ENCODE data around the gene GRIK2. TPM values are rescaled to one million over a fixed set of nuclear protein-coding genes. Genes with fewer than 3 reads are reported as not detected.

GRIK2 gene
- total RNA-seq, 1 donor from 2014 or later: 14.3 TPM

GRCh38 chr6:101537753-101538316, 144.3 kb downstream of the GRIK2 start:
- no peak for DNase-seq (ENCODE audit: low read depth)

- peak; percentile 45 for DNase-seq (ENCODE audit: low read depth)
Measured at GRCh38 chr6:101539510-101540245, 146.2 kb downstream of the GRIK2 start.

DNA sequence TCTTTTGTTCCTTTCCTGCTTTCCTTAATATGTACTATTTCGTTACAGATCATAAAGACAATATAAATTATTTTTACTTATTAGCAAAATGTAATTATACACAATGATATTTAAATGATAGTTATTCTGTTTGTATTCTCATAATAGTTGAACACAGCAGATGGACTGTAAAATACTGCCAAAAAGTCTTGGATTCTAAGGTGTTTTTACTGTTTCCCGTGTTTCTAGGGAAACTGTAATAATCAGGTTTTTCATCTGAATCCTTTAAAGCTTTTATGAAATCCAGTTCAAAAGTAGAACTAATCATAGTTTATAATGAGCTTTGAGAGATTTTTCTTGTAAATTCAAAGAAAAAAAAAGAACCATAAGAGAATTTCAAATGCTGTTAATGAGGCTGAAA, 148.4 kb downstream of the GRIK2 start:
- no peak for DNase-seq (ENCODE audit: low read depth)

DNA sequence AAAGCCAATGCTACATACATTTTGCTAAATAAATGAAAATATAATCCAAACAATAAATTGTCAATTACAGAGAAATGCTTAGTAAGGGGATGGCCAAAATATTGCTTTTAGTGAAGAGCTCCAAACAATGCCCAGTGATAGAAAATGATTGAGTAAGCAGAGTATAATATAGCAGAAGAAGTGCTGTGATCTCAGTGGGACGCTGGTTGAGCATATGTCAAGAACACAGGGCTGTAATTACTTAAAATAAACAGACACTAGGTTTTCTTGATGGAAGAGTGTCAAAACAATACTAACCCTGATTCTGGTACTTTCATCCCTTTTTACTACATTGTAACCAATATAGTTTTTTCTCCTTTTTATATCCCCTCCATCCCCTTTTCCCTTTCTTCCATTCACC, 150.3 kb downstream of the GRIK2 start:
- no peak for DNase-seq (ENCODE audit: low read depth)

- no peak for DNase-seq (ENCODE audit: low read depth)
Measured at GRCh38 chr6:101544286-101544685, 150.8 kb downstream of the GRIK2 start.

GRCh38 chr6:101545191-101545590, 151.7 kb downstream of the GRIK2 start:
- no peak for DNase-seq (ENCODE audit: low read depth)

GRCh38 chr6:101550451-101550850, 156.9 kb downstream of the GRIK2 start:
- DNase-seq (ENCODE audit: low read depth): no peak

- no peak for DNase-seq (ENCODE audit: low read depth)
Measured at GRCh38 chr6:101554231-101554630, 160.7 kb downstream of the GRIK2 start.

DNA sequence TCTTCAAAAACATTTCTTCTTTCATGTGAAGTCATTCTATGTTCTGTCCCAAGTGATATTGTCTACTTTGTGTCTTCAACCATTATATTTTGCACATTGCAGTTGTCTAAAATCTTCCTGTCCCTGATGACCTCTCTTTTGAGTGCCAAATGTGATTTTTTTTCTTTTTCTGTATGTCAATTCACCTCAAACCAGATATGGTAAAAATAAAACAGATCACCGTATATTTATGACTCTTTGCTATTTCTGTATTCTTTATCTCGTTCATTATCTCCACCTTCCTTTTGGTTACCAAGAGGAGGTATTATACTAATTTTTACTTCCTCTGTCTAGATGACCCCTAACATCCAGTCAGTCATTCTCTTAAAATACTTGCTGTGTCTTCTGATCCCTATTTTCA, 165.2 kb downstream of the GRIK2 start:
- DNase-seq (ENCODE audit: low read depth): no peak

- DNase-seq (ENCODE audit: low read depth): no peak
Measured at GRCh38 chr6:101572627-101573026, 179.1 kb downstream of the GRIK2 start.

- DNase-seq (ENCODE audit: low read depth): no peak
Measured at GRCh38 chr6:101577091-101577490, 183.6 kb downstream of the GRIK2 start.

DNA sequence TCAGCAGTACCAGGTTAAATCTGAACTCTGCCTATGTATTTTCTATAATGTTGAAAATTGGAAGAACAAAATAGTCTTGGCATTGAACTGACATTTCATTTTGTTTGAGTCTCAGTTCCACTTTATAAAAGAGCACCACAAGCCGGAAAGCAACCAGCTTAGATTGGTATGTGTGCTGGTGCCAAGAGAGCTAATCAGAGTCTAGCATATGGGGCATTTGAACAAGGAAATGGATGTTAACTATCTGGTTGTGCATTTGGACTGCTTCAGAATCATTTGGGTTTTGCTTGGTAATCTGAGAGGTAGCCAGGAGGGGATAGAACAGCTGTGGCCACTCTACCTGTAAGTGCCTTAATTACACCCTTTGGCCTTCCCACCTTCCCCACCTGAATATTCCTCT, 184.8 kb downstream of the GRIK2 start:
- no peak for DNase-seq (ENCODE audit: low read depth)

GRCh38 chr6:101582792-101583191, 189.3 kb downstream of the GRIK2 start:
- DNase-seq (ENCODE audit: low read depth): no peak

GRCh38 chr6:101585501-101585900, 192.0 kb downstream of the GRIK2 start:
- DNase-seq (ENCODE audit: low read depth): no peak

GRCh38 chr6:101588343-101588742, 194.8 kb downstream of the GRIK2 start:
- DNase-seq (ENCODE audit: low read depth): no peak

DNA sequence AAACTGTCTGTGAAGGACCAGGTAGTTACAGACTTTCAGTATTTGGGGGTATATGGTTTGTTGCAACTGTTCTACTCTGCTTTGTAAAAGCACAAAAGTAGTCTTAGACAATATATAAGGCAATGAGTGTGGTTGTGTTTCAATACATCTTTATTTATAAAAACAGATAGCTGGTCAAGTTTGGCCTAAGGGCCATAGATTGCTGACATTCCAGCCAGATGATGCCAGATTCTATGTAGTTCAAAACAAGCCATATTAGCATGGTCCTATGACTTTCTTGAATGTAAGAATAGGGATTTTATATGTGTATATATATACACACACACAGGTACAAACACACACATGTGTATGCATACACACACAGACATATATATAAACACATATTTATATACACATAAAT, 201.8 kb downstream of the GRIK2 start:
- DNase-seq (ENCODE audit: low read depth): no peak

DNA sequence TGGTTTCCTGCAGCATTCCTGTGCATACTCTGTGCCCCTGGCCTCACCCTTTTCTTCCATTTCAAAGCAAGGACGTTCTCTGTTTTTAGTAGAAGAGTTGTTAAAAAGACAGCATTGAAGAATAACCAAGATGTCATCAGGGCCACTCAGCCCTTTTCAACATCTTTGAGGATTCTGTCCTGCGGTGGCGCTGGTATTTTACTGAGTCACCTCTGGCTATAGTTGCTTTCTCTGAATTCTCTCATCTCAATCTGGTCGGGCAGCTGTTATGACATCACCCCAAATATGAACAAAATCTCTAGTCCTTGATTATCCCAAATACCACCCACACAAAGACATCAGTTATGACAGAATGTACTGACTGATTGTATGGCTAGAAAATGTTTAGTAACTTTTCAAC, 204.2 kb downstream of the GRIK2 start:
- DNase-seq (ENCODE audit: low read depth): peak; percentile 84

DNA sequence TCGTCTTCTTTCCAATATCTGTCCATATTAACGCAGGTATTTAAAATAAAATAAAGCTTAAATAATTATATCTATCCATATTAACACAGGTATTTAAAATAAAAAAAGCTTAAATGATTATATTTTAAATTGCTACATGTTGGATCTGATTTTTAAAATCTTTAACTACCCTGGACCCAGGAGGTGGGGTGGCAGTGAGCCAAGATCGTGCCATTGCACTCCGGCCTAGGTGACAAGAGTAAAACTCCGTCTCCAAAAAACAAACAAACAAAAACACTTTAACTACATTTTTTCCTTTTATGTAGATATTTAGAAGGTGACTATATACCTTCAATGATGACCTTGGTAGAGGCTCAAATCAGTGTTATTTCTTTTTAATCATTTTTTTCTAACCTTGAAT, 211.9 kb downstream of the GRIK2 start:
- DNase-seq (ENCODE audit: low read depth): no peak

DNA sequence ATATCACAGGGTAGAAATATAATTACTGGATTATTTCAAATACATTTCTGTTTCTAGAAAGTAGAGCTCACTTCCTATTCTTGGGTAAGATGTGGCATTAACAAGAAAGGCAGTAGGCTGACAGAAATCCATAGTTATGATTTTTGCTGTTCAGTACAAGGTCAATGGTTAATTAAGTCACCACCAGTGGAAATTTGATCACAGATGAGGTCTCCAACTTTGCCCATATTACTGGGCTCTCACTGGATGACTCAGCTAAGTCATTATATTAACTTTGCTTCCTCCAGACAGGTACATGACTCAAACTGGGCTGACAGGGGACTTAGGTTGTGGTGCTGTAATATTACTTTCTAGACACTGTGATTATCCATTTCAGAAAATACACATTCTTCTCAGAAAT, 212.4 kb downstream of the GRIK2 start:
- DNase-seq (ENCODE audit: low read depth): no peak

DNA sequence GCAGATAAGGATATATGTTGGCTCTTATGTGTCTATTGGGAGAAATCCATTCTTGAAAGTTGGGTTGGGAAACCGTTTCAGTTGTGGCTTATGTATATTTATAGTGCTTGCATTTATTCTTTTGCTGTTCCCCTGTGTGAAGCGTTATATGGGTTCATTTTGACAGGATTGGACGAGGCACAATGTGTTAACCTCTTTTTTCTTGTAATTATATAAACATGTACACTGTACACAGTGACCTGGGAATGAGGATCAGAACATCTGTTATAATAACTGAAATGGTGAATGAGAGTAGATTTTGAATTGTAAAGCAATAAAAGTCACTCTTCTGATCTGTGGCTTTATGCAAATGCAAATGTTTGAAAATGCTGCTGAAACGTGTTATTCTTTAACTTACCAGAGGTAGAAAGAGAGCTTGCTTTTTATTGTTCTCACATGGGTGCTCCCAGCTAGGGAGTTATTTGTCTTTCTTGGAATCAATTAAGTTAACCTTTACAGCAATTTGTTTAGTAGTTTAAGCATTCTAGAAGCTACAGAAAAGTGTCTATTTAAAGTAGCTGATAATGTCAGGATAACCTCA, 213.7 kb downstream of the GRIK2 start:
- DNase-seq (ENCODE audit: low read depth): no peak

DNA sequence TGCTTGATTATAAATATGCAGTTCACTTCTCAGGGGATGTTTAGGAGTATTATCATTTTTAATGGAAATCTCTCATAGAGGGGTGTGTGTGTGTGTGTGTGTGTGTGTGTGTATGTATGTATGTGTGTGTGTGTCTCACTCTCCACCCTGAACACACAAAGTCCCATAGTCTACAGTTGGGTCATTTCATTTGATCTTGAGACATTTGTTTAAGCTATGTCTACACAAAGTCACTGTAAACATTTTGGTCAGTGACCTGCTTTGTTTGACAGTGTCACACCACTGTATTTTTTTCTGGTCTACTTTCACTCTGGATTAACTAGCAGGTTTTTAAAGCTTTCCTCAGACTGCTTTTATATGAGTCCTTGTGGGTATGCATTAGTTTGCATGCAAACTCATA, 215.2 kb downstream of the GRIK2 start:
- no peak for DNase-seq (ENCODE audit: low read depth)

DNA sequence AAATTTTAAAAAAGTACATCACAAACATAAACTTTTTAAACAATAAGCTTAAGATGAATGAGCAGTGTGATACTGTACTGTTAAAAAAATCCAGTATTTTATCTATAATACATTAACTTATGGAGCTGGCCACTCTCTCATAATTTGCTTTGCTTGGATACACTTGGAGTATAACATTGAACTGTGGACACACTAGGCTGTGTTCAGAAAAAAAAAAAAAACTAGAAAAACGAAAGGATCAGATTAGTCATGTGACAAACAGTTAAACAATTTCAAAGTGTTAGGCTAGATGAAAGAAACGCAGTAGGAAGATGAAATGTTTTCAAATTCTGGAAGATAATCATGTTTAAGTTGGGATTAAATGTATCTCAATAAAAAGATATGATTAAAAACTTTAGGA, 220.0 kb downstream of the GRIK2 start:
- DNase-seq (ENCODE audit: low read depth): no peak

DNA sequence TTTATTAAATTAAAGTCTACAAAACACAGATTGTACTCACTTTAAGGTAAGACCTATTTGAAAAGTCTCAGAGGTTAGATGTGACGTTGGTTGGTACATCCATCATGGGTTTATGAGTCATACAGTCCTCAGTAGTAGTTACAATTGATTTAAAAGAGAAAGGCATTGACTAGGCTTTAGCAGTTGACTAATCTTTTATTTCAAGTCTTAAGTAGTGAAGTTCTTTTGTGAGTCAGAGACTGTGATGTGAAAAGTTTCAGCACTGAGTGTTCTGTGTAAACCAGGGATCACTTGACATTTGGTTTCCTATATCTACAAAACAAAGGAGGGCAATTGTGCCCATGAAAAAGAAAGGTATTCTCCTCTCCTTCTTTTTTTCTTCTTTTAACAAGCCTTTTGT, 221.3 kb downstream of the GRIK2 start:
- peak; percentile 32 for DNase-seq (ENCODE audit: low read depth)
